Measurements from ENCODE around the gene IMPG2.

IMPG2 gene

GRCh38 chr3:101268971-101269671, 51.3 kb downstream of the IMPG2 start:
- H3K4me3 Mint-ChIP-seq, result no peak overlapping the region
- ATAC-seq (replicated peaks; ENCODE audit: extremely low read depth, poor library complexity, severe bottlenecking), result no peak
- no peaks in the 10 kb centered on the region for H3K36me3 Mint-ChIP-seq (ENCODE audit: insufficient read depth)
- no peaks in the 10 kb centered on the region for H3K4me1 Mint-ChIP-seq
- no peak for DNase-seq (ENCODE audit: low spot score in 2 of 2)
- H3K27ac Mint-ChIP-seq (ENCODE audit: low read depth), result no peak overlapping the region
- H3K9me3 Mint-ChIP-seq, result no peaks in the 10 kb centered on the region
- H3K27me3 Mint-ChIP-seq, result no peaks in the 10 kb centered on the region

- ATAC-seq (replicated peaks; ENCODE audit: extremely low read depth, poor library complexity, severe bottlenecking) (no peak), DNase-seq (ENCODE audit: low spot score in 2 of 2) (no peak)
- Mint-ChIP-seq H3K4me3 (no peak overlapping the region), H3K4me1 (no peaks in the 10 kb centered on the region), H3K36me3 (ENCODE audit: insufficient read depth) (no peaks in the 10 kb centered on the region), H3K9me3 (no peaks in the 10 kb centered on the region), H3K27me3 (no peaks in the 10 kb centered on the region), H3K27ac (ENCODE audit: low read depth) (no peak overlapping the region)
These were observed 52.2 kb downstream of the IMPG2 start for GRCh38 chr3:101268141-101268540.

DNA sequence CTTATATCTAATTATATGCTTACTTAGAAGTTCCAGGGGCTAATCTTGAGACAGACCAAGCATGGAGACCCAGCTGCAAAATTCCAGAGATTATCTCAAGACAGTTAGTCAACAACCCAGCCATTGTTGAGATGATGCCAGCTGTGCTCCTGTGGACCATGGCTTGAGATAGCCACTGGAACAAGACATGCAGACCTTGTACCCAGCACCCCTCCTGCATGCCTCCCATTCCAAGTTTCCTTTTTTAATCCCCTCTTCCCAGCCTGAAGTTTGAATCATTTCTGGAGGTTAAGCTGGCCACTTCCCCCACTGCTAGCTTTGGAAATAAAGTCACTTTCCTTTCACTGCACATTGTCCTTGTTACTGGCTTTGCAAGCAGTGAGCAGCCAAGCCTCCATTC, 53.8 kb downstream of the IMPG2 start:
- H3K9me3 Mint-ChIP-seq, result no peaks in the 10 kb centered on the region

GRCh38 chr3:101266071-101266470, 54.3 kb downstream of the IMPG2 start:
- Mint-ChIP-seq H3K36me3 (ENCODE audit: insufficient read depth) (no peaks in the 10 kb centered on the region), H3K4me1 (no peaks in the 10 kb centered on the region), H3K27ac (ENCODE audit: low read depth) (no peak overlapping the region), H3K4me3 (no peak overlapping the region), H3K9me3 (no peaks in the 10 kb centered on the region), H3K27me3 (no peaks in the 10 kb centered on the region)
- no peak for ATAC-seq (replicated peaks; ENCODE audit: extremely low read depth, poor library complexity, severe bottlenecking)
- DNase-seq (ENCODE audit: low spot score in 2 of 2), result no peak

More for the DNA sequence above, 53.8 kb downstream of the IMPG2 start:
- Mint-ChIP-seq H3K4me3 (no peak overlapping the region), H3K27me3 (no peaks in the 10 kb centered on the region), H3K27ac (ENCODE audit: low read depth) (no peak overlapping the region), H3K4me1 (no peaks in the 10 kb centered on the region), H3K36me3 (ENCODE audit: insufficient read depth) (no peaks in the 10 kb centered on the region)
- DNase-seq (ENCODE audit: low spot score in 2 of 2) (no peak), ATAC-seq (replicated peaks; ENCODE audit: extremely low read depth, poor library complexity, severe bottlenecking) (no peak)

GRCh38 chr3:101262393-101263240, 57.8 kb downstream of the IMPG2 start:
- Mint-ChIP-seq H3K4me3 (no peak overlapping the region), H3K27ac (ENCODE audit: low read depth) (no peak overlapping the region), H3K36me3 (ENCODE audit: insufficient read depth) (no peaks in the 10 kb centered on the region), H3K9me3 (no peaks in the 10 kb centered on the region), H3K4me1 (no peaks in the 10 kb centered on the region), H3K27me3 (no peaks in the 10 kb centered on the region)
- no peak for DNase-seq (ENCODE audit: low spot score in 2 of 2)
- no peak for ATAC-seq (replicated peaks; ENCODE audit: extremely low read depth, poor library complexity, severe bottlenecking)

- H3K4me3 Mint-ChIP-seq, result no peak overlapping the region
These were observed 58.9 kb downstream of the IMPG2 start for GRCh38 chr3:101261506-101261905.

GRCh38 chr3:101259485-101260341, 60.7 kb downstream of the IMPG2 start:
- no peaks in the 10 kb centered on the region for H3K9me3 Mint-ChIP-seq
- ATAC-seq (replicated peaks; ENCODE audit: extremely low read depth, poor library complexity, severe bottlenecking) (no peak), DNase-seq (ENCODE audit: low spot score in 2 of 2) (no peak)
- no peaks in the 10 kb centered on the region for H3K4me1 Mint-ChIP-seq
- H3K36me3 Mint-ChIP-seq (ENCODE audit: insufficient read depth), result no peaks in the 10 kb centered on the region
- H3K4me3 Mint-ChIP-seq, result no peak overlapping the region
- no peaks in the 10 kb centered on the region for H3K27me3 Mint-ChIP-seq
- H3K27ac Mint-ChIP-seq (ENCODE audit: low read depth), result no peak overlapping the region

More at GRCh38 chr3:101261506-101261905, 58.9 kb downstream of the IMPG2 start:
- Mint-ChIP-seq H3K4me1 (no peaks in the 10 kb centered on the region), H3K36me3 (ENCODE audit: insufficient read depth) (no peaks in the 10 kb centered on the region), H3K27ac (ENCODE audit: low read depth) (no peak overlapping the region), H3K27me3 (no peaks in the 10 kb centered on the region), H3K9me3 (no peaks in the 10 kb centered on the region)
- DNase-seq (ENCODE audit: low spot score in 2 of 2) (no peak), ATAC-seq (replicated peaks; ENCODE audit: extremely low read depth, poor library complexity, severe bottlenecking) (no peak)

DNA sequence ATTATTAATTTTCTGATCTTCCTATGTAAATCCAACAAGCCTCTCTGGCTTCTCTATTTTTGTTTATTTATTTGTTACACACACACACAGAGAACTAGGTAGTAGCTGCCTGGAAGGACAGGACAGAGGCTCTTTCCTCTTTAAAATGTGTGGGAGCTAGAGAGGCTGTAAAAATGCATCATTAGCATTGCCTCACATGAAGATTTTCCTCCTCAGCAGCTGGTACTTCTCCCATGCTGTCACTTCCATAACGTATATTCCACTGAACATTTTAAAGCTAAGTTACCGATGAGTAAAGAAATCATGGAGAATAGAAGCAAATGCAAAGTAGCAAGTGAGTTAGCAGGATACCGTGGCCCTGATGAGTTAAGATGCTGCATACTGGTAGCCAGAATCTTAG, 63.9 kb downstream of the IMPG2 start:
- Mint-ChIP-seq H3K9me3 (no peaks in the 10 kb centered on the region), H3K27ac (ENCODE audit: low read depth) (no peak overlapping the region), H3K4me3 (no peak overlapping the region), H3K27me3 (no peaks in the 10 kb centered on the region), H3K4me1 (no peaks in the 10 kb centered on the region), H3K36me3 (ENCODE audit: insufficient read depth) (no peaks in the 10 kb centered on the region)
- DNase-seq (ENCODE audit: low spot score in 2 of 2) (no peak), ATAC-seq (replicated peaks; ENCODE audit: extremely low read depth, poor library complexity, severe bottlenecking) (no peak)

DNA sequence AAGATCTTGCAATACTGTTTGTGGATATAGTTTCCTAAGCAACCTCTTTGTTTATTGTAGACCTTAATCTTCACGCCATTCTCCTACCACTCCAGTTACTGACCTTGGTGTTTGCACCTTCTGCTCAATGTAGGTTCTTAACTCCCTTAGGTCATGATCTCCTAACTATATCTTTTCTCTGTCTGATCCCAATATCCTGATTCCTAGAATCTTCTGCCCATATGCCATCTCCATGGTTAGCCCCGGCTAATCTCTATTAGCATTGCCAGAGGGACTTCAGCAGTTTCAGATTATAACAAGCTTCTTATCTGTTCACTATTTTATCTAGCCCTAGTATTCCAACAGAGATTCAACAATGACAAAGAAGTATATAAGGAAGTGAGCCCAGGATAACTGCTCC, 64.9 kb downstream of the IMPG2 start:
- no peaks in the 10 kb centered on the region for H3K36me3 Mint-ChIP-seq (ENCODE audit: insufficient read depth)
- H3K9me3 Mint-ChIP-seq, result no peaks in the 10 kb centered on the region
- ATAC-seq (replicated peaks; ENCODE audit: extremely low read depth, poor library complexity, severe bottlenecking) (no peak), DNase-seq (ENCODE audit: low spot score in 2 of 2) (no peak)
- no peak overlapping the region for H3K27ac Mint-ChIP-seq (ENCODE audit: low read depth)
- H3K4me1 Mint-ChIP-seq, result no peaks in the 10 kb centered on the region
- no peaks in the 10 kb centered on the region for H3K27me3 Mint-ChIP-seq
- H3K4me3 Mint-ChIP-seq, result no peak overlapping the region

GRCh38 chr3:101253396-101253795, 67.0 kb downstream of the IMPG2 start:
- no peak for ATAC-seq (replicated peaks; ENCODE audit: extremely low read depth, poor library complexity, severe bottlenecking)
- Mint-ChIP-seq H3K36me3 (ENCODE audit: insufficient read depth) (no peaks in the 10 kb centered on the region), H3K27ac (ENCODE audit: low read depth) (no peak overlapping the region), H3K27me3 (no peaks in the 10 kb centered on the region), H3K4me3 (no peak overlapping the region), H3K4me1 (no peaks in the 10 kb centered on the region), H3K9me3 (no peaks in the 10 kb centered on the region)
- no peak for DNase-seq (ENCODE audit: low spot score in 2 of 2)

DNA sequence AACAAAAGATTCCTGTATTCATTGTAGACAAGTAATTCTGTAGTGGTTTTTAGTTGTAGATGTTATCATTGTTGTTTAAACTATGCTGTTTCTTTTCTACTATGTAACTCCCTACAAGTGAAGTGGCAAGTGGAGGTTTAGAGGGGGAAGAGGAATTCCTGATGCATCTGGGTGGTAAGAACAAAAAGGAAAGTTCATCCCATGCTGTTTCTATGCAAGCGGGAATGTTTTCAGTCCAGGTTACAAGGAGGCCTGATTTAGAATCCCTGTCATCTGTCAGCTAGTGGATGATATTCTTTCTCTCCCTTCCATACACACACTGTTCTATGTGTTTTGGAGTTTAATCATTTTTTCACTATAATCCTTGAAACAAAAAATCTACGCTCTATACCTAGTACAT, 67.4 kb downstream of the IMPG2 start:
- H3K27me3 Mint-ChIP-seq, result no peaks in the 10 kb centered on the region
- no peaks in the 10 kb centered on the region for H3K36me3 Mint-ChIP-seq (ENCODE audit: insufficient read depth)
- no peak overlapping the region for H3K27ac Mint-ChIP-seq (ENCODE audit: low read depth)
- no peak overlapping the region for H3K4me3 Mint-ChIP-seq
- DNase-seq (ENCODE audit: low spot score in 2 of 2) (no peak), ATAC-seq (replicated peaks; ENCODE audit: extremely low read depth, poor library complexity, severe bottlenecking) (no peak)
- H3K9me3 Mint-ChIP-seq, result no peaks in the 10 kb centered on the region
- H3K4me1 Mint-ChIP-seq, result no peaks in the 10 kb centered on the region

GRCh38 chr3:101252307-101252706, 68.1 kb downstream of the IMPG2 start:
- ATAC-seq (replicated peaks; ENCODE audit: extremely low read depth, poor library complexity, severe bottlenecking) (no peak), DNase-seq (ENCODE audit: low spot score in 2 of 2) (no peak)
- Mint-ChIP-seq H3K27me3 (no peaks in the 10 kb centered on the region), H3K27ac (ENCODE audit: low read depth) (no peak overlapping the region), H3K9me3 (no peaks in the 10 kb centered on the region), H3K4me1 (no peaks in the 10 kb centered on the region), H3K36me3 (ENCODE audit: insufficient read depth) (no peaks in the 10 kb centered on the region), H3K4me3 (no peak overlapping the region)

All from central memory CD8-positive, alpha-beta T cell (primary cell).